ENCODE measurements around the gene ZFR.
"Not testable (repeated sequence)": the region's sequence is repeated elsewhere in the genome, so short reads cannot be mapped to it uniquely, and the experiment has no call there.

ZFR gene

DNA sequence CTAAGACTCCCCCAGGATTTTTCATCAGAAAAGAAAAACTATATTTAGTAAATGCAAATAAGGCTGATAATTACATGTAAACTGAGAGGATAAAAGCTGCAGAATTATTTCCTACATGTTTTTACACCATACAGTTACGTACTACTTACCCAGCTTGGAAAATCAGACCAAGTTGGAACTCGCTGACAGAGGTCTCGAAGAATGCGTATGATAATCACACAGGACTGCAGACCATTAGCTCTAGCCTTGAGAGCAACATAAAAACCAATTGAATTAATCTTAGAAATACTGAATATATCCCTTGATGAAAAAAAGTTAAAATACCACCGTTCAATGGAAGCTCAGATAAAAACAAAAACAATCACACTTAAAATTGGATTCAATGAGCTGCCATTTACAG, 65.6 kb downstream of the ZFR start:
- ATAC-seq = no peak

GRCh38 chr5:32369542-32370155, 74.9 kb downstream of the ZFR start:
- Mint-ChIP-seq H3K4me3 (no peak overlapping the region), H3K27ac (peak overlapping the region; percentile 7), H3K9me3 (no peaks in the 10 kb centered on the region), H3K4me1 (peaks cover 4% of the 10 kb centered on the region), H3K27me3 (no peaks in the 10 kb centered on the region), H3K36me3 (ENCODE audit: low read depth) (peaks cover 63% of the 10 kb centered on the region)
- DNase-seq (no peak), ATAC-seq (no peak)

More for the DNA sequence above, 65.6 kb downstream of the ZFR start:
- H3K9me3 Mint-ChIP-seq = no peaks in the 10 kb centered on the region
- H3K27ac Mint-ChIP-seq = peak overlapping the region; percentile 27
- peaks cover 43% of the 10 kb centered on the region for H3K36me3 Mint-ChIP-seq (ENCODE audit: low read depth)
- no peaks in the 10 kb centered on the region for H3K4me1 Mint-ChIP-seq
- no peaks in the 10 kb centered on the region for H3K27me3 Mint-ChIP-seq
- no peak overlapping the region for H3K4me3 Mint-ChIP-seq
- no peak for DNase-seq

- ATAC-seq (no peak), DNase-seq (no peak)
- Mint-ChIP-seq H3K9me3 (no peaks in the 10 kb centered on the region), H3K36me3 (ENCODE audit: low read depth) (peaks cover 59% of the 10 kb centered on the region), H3K27ac (no peak overlapping the region), H3K4me1 (peaks cover 4% of the 10 kb centered on the region), H3K27me3 (no peaks in the 10 kb centered on the region), H3K4me3 (no peak overlapping the region)
These were observed 75.5 kb downstream of the ZFR start for GRCh38 chr5:32369032-32369431.

DNA sequence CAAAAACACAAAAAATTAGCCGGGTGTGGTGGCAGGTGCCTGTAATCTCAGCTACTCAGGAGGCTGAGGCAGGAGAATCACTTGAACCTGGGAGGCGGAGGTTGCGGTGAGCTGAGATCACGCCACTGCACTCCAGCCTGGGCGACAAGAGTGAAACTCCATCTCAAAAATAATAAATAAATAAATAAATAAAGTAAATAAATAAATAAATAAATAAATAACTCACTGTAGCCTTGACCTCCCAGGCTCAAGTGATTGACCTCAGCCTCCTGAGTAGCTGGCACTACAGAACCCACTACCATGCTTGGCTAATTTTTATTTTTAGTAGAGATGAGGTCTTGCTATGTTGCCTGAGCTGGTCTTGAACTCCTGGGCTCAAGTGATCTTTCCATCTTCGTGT, 77.3 kb downstream of the ZFR start:
- DNase-seq, H3K27ac Mint-ChIP-seq: not testable (repeated sequence)
- peaks cover 53% of the 10 kb centered on the region for H3K36me3 Mint-ChIP-seq (ENCODE audit: low read depth)

DNA sequence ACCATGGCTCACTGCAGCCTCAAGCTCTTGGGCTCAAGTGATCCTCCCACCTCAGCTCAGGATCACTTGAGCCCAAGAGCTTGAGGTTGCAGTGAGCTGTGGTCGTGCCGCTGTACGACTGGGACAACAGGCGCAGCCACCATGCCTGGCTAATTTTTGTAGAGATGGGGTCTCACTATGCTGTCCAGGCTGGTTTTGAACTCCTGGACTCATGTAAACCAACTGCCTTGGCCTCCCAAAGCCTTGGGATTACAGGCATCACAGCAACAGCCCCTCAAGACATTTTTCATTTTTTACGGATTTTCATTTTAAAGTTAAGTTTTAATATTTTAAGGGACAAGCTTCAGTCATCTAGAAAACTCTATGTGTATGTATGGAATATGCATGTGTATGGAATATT, 78.9 kb downstream of the ZFR start:
- Mint-ChIP-seq H3K27me3 (no peaks in the 10 kb centered on the region), H3K4me3 (no peak overlapping the region), H3K36me3 (ENCODE audit: low read depth) (peaks cover 39% of the 10 kb centered on the region), H3K4me1 (peaks cover 4% of the 10 kb centered on the region), H3K9me3 (no peaks in the 10 kb centered on the region), H3K27ac (no peak overlapping the region)
- DNase-seq (no peak), ATAC-seq (no peak)

More for the DNA sequence above, 77.3 kb downstream of the ZFR start:
- H3K4me3 Mint-ChIP-seq, H3K4me1 Mint-ChIP-seq, H3K27me3 Mint-ChIP-seq, ATAC-seq, H3K9me3 Mint-ChIP-seq: not testable (repeated sequence)

GRCh38 chr5:32363030-32363429, 81.5 kb downstream of the ZFR start:
- Mint-ChIP-seq H3K27ac (no peak overlapping the region), H3K4me3 (no peak overlapping the region), H3K27me3 (no peaks in the 10 kb centered on the region), H3K36me3 (ENCODE audit: low read depth) (peaks cover 30% of the 10 kb centered on the region), H3K9me3 (no peaks in the 10 kb centered on the region), H3K4me1 (peaks cover under 1% of the 10 kb centered on the region)
- DNase-seq (no peak), ATAC-seq (no peak)

- Mint-ChIP-seq H3K4me1 (peaks cover 5% of the 10 kb centered on the region), H3K27me3 (no peaks in the 10 kb centered on the region), H3K4me3 (no peak overlapping the region), H3K27ac (no peak overlapping the region), H3K9me3 (no peaks in the 10 kb centered on the region), H3K36me3 (ENCODE audit: low read depth) (peaks cover 29% of the 10 kb centered on the region)
- DNase-seq (no peak), ATAC-seq (no peak)
These were observed 82.0 kb downstream of the ZFR start for GRCh38 chr5:32362527-32362926.

DNA sequence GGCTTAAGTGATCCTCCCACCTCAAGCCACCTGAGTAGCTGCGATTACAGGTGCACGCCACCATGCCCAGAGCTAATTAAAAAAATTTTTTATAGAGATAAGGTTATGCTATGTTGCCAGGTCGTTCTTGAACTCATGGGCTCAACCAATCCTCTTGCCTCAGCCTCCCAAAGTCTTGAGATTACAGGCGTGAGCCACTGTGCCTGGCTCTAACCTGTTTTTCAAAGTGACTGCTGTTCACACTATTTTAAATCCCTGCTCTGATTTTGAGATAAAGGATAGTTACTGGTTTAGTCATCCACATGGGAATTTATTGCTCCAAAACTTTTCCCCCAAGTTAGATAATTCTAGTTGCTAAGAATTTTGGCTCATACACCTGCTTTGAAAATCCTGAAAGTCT, 83.6 kb downstream of the ZFR start:
- H3K36me3 Mint-ChIP-seq (ENCODE audit: low read depth) = peaks cover 39% of the 10 kb centered on the region
- no peak for DNase-seq
- ATAC-seq = no peak

DNA sequence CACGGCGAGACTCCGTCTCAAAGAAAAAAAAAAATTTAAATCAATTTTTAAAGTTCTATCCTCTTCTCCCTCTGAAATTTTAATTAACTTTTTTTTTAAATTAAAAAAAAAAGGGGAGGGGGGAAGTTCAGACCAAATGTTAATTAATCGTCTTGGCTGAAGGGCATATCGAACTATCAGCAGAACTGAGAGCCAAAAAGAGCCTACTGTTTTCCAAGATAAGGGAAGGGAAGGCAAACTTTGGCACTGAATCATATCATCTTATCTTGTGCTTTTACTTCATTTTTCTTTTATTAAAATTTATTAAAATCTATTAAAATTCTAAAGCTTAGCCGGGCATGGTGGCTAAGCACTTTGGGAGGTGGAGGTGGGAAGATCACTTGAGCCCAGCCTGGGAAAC, 85.9 kb downstream of the ZFR start:
- no peaks in the 10 kb centered on the region for H3K9me3 Mint-ChIP-seq
- H3K27ac Mint-ChIP-seq = no peak overlapping the region
- H3K4me3 Mint-ChIP-seq = no peak overlapping the region
- ATAC-seq (no peak), DNase-seq (no peak)
- H3K27me3 Mint-ChIP-seq = no peaks in the 10 kb centered on the region
- peaks cover 45% of the 10 kb centered on the region for H3K36me3 Mint-ChIP-seq (ENCODE audit: low read depth)
- peaks cover 6% of the 10 kb centered on the region for H3K4me1 Mint-ChIP-seq

More for the DNA sequence above, 83.6 kb downstream of the ZFR start:
- Mint-ChIP-seq H3K27me3 (no peaks in the 10 kb centered on the region), H3K4me1 (peaks cover 6% of the 10 kb centered on the region), H3K9me3 (no peaks in the 10 kb centered on the region), H3K27ac (no peak overlapping the region), H3K4me3 (no peak overlapping the region)

- no peaks in the 10 kb centered on the region for H3K27me3 Mint-ChIP-seq
- H3K9me3 Mint-ChIP-seq = no peaks in the 10 kb centered on the region
- H3K27ac Mint-ChIP-seq = peak overlapping the region; percentile 59
- no peak for DNase-seq
- H3K4me3 Mint-ChIP-seq = no peak overlapping the region
- peaks cover 6% of the 10 kb centered on the region for H3K4me1 Mint-ChIP-seq
- ATAC-seq = peak; percentile 69
- H3K36me3 Mint-ChIP-seq (ENCODE audit: low read depth) = peaks cover 43% of the 10 kb centered on the region
These were observed 86.9 kb downstream of the ZFR start for GRCh38 chr5:32357658-32358057.

DNA sequence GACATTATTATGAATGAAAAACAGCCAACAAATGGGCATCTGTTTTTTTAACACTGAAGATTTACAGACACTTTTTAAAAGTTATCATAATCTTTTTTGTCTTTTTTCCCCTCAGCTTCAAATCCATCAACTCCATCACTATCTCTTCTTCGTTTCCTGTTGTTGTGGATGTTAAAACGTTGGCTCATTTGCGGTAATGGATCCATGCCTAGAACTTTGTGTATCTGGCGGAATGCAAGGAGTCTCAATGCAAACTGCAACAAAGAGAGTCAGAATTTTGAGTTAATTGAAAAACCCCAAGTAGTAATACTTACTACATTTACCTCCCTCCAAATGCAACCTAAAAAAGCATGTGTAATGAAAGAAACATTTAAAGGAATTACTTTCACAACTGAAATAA, 88.9 kb downstream of the ZFR start:
- ATAC-seq (no peak), DNase-seq (no peak)
- Mint-ChIP-seq H3K9me3 (no peaks in the 10 kb centered on the region), H3K4me3 (no peak overlapping the region), H3K27ac (peak overlapping the region; percentile 20), H3K4me1 (peaks cover 10% of the 10 kb centered on the region), H3K27me3 (no peaks in the 10 kb centered on the region), H3K36me3 (ENCODE audit: low read depth) (peaks cover 40% of the 10 kb centered on the region)

GRCh38 chr5:32353420-32353819, 91.1 kb downstream of the ZFR start:
- DNase-seq (no peak), ATAC-seq (no peak)
- no peaks in the 10 kb centered on the region for H3K9me3 Mint-ChIP-seq
- H3K27ac Mint-ChIP-seq = no peak overlapping the region
- peaks cover 37% of the 10 kb centered on the region for H3K36me3 Mint-ChIP-seq (ENCODE audit: low read depth)
- no peaks in the 10 kb centered on the region for H3K27me3 Mint-ChIP-seq
- peaks cover 10% of the 10 kb centered on the region for H3K4me1 Mint-ChIP-seq
- no peak overlapping the region for H3K4me3 Mint-ChIP-seq

GRCh38 chr5:32352685-32353084, 91.9 kb downstream of the ZFR start:
- DNase-seq (no peak), ATAC-seq (no peak)
- Mint-ChIP-seq H3K9me3 (peaks cover 2% of the 10 kb centered on the region), H3K36me3 (ENCODE audit: low read depth) (peaks cover 36% of the 10 kb centered on the region), H3K4me1 (peaks cover 7% of the 10 kb centered on the region), H3K4me3 (no peak overlapping the region), H3K27ac (no peak overlapping the region), H3K27me3 (no peaks in the 10 kb centered on the region)

DNA sequence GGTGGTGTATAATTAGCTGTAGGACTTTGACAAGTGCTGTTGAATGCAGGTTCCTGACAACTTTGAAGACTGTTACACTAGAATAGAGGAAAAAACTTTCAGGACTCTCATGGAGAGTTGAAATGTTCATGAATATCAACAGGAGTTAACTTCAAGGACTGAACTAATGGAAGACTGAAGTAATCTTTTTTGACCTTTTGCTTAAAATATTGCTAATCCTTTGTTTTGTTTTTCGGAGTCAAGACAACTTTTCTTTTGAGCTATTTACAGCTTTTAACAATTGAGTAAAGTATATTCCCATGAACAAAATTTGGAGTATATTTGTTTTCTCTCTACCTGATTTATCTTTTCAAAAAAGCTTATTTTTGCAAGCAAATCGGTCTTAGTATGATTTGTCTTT, 97.7 kb downstream of the ZFR start:
- Mint-ChIP-seq H3K27me3 (no peaks in the 10 kb centered on the region), H3K4me1 (peaks cover 2% of the 10 kb centered on the region), H3K4me3 (no peak overlapping the region), H3K36me3 (ENCODE audit: low read depth) (peaks cover 3% of the 10 kb centered on the region), H3K27ac (no peak overlapping the region), H3K9me3 (peaks cover 12% of the 10 kb centered on the region)
- ATAC-seq (no peak), DNase-seq (no peak)

DNA sequence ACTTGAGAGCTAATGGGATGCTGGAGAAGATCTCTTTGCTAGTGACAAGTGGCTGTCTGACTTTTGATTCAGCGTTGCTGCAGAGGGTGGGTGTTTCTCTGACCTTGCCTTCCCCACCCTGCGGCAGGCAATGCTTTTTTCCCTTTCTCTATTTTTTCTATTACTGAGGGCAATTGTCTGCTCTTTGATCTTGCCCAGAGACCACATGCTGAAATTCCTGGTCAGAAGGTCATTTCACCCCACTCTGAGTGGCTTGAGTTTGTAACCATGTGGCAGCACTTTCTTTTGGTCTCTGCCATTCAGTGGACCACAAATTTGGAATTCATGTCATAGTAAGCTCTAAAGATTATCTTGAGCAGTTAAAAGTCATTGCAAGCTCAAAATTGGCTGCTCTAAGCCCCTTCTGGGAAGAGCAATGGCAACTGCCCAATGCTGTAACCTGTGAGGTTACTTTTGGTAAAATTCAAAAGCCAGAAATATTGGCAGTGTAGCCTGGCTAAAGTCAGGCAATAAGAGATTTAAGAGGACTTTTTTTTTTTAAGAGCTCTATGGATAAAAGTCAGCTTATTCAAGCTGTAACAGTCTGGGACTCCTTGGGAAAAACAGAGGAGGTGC, 101.4 kb downstream of the ZFR start:
- H3K4me3 Mint-ChIP-seq = no peak overlapping the region
- H3K27ac Mint-ChIP-seq = no peak overlapping the region
- no peak for ATAC-seq
- peaks cover 26% of the 10 kb centered on the region for H3K9me3 Mint-ChIP-seq
- no peaks in the 10 kb centered on the region for H3K27me3 Mint-ChIP-seq
- DNase-seq = no peak
- peaks cover 8% of the 10 kb centered on the region for H3K36me3 Mint-ChIP-seq (ENCODE audit: low read depth)
- H3K4me1 Mint-ChIP-seq = no peaks in the 10 kb centered on the region

Data from activated naive CD8-positive, alpha-beta T cell treated with anti-CD3 and anti-CD28 coated beads, Interleukin-2, amount 50 U/mL, for 24 hours (primary cell).